Activated naive CD4-positive, alpha-beta T cell treated with anti-CD3 and anti-CD28 coated beads, Interleukin-2, amount 50 U/mL, for 72 hours (primary cell): Measurements from ENCODE around the gene PPARD. TPM values are rescaled to one million over a fixed set of nuclear protein-coding genes. Genes with fewer than 3 reads are reported as not detected.

Source experiments
- ATAC-seq, 2 donors: fragments of 150-1000 bp; cut with Tn5 transposase; 2 replicates each; pipeline ENCODE4 v1.10.0; 2021; ENCODE audit warnings: mild to moderate bottlenecking in 2 of 2, moderate library complexity in 2 of 2
- DNase-seq, 2 donors: peaks; one replicate each; pipeline ENCODE4 v3.0.0; 2021 to 2022; ENCODE audit warnings: low spot score in 2 of 2
- H3K27ac Mint-ChIP-seq, 2 donors: one replicate each; pipeline ENCODE4 v1.8.0; 2022; ENCODE audit warnings: mild to moderate bottlenecking in 2 of 2, mixed read lengths in 2 of 2
- H3K36me3 Mint-ChIP-seq, 2 donors: one replicate each; pipeline ENCODE4 v1.8.0; 2022; ENCODE audit warnings: mixed read lengths in 2 of 2
- H3K9me3 Mint-ChIP-seq, 2 donors: one replicate each; pipeline ENCODE4 v1.8.0; 2022; ENCODE audit warnings: mixed read lengths in 2 of 2
- total RNA-seq, 2 donors: library from RNA; stranded (reverse); gene quantifications; one replicate each; pipeline ENCODE4 v1.2.3, GENCODE V29; 2022

PPARD gene
- total RNA-seq, 2 donors from 2014 or later: 23.2 to 25.1 TPM

GRCh38 chr6:35449287-35449881 lies 107.0 kb downstream of the PPARD start:
- Mint-ChIP-seq H3K9me3 (no peaks in the 10 kb centered on the region), H3K27ac (no peak overlapping the region), H3K36me3 (peaks cover 3 to 6% of the 10 kb centered on the region in 2 donors)
- ATAC-seq: peak; percentile 60 to 65
- DNase-seq: no peak

GRCh38 chr6:35451354-35452182 lies 109.2 kb downstream of the PPARD start:
- Mint-ChIP-seq H3K36me3 (peaks cover 15 to 24% of the 10 kb centered on the region in 2 donors), H3K27ac (no peak overlapping the region)
- ATAC-seq: no peak

GRCh38 chr6:35452183-35453090 lies 110.1 kb downstream of the PPARD start, which contains the start of gene FANCE:
FANCE (plus strand) TSS chr6:35452338; CDS start chr6:35452546, 208 bp downstream.
- peak; percentile 87 to 91 for ATAC-seq
- Mint-ChIP-seq H3K27ac (no peak within 1 kb of the TSS), H3K36me3 (peaks cover 15 to 24% of the 10 kb centered on the region in 2 donors)

More at GRCh38 chr6:35451354-35452182, 109.2 kb downstream of the PPARD start:
- H3K9me3 Mint-ChIP-seq: no peaks in the 10 kb centered on the region
- no peak for DNase-seq

GRCh38 chr6:35453236-35453635 lies 110.9 kb downstream of the PPARD start:
- ATAC-seq (no peak), DNase-seq (no peak)
- peaks cover 15 to 24% of the 10 kb centered on the region in 2 donors for H3K36me3 Mint-ChIP-seq
- no peaks in the 10 kb centered on the region for H3K9me3 Mint-ChIP-seq
- H3K27ac Mint-ChIP-seq: no peak overlapping the region

More at GRCh38 chr6:35452183-35453090, 110.1 kb downstream of the PPARD start, which contains the start of gene FANCE:
- no peaks in the 10 kb centered on the region for H3K9me3 Mint-ChIP-seq
- DNase-seq: peak; percentile 95 to 98

GRCh38 chr6:35454391-35455110 lies 112.2 kb downstream of the PPARD start:
- no peak for ATAC-seq
- DNase-seq: no peak
- Mint-ChIP-seq H3K9me3 (no peaks in the 10 kb centered on the region), H3K36me3 (peaks cover 19 to 24% of the 10 kb centered on the region in 2 donors), H3K27ac (no peak overlapping the region)

- DNase-seq (no peak), ATAC-seq (no peak)
- no peak overlapping the region for H3K27ac Mint-ChIP-seq
- H3K36me3 Mint-ChIP-seq: peaks cover 27% of the 10 kb centered on the region in 2 donors
- no peaks in the 10 kb centered on the region for H3K9me3 Mint-ChIP-seq
Measured at GRCh38 chr6:35457907-35458306, 115.5 kb downstream of the PPARD start.

DNA sequence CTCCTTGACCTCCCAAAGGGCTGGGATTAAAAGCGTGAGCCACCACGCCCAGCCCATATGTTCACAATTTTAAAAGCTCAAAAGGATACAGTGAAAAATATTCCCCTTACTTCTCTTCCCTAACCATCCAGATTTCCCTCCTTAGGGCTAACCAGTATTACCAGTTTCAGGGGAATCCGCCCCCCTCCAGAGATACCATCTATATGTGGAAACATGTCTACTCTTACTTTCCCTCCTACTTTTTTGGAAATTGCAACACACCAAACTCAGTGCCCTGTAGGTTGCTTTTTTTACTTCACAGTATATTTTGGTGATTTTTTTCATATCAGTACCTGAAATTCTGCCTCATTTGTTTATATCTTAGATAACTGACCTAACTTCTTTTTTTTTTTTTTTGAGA lies 118.9 kb downstream of the PPARD start:
- DNase-seq (no peak), ATAC-seq (no peak)
- H3K9me3 Mint-ChIP-seq: no peaks in the 10 kb centered on the region
- H3K27ac Mint-ChIP-seq: no peak overlapping the region
- peaks cover 5 to 12% of the 10 kb centered on the region in 2 donors for H3K36me3 Mint-ChIP-seq

- Mint-ChIP-seq H3K27ac (no peak overlapping the region), H3K9me3 (no peaks in the 10 kb centered on the region), H3K36me3 (peaks cover 6 to 23% of the 10 kb centered on the region in 2 donors)
- ATAC-seq: no peak
- no peak for DNase-seq
Measured at GRCh38 chr6:35463292-35463691, 120.9 kb downstream of the PPARD start.

DNA sequence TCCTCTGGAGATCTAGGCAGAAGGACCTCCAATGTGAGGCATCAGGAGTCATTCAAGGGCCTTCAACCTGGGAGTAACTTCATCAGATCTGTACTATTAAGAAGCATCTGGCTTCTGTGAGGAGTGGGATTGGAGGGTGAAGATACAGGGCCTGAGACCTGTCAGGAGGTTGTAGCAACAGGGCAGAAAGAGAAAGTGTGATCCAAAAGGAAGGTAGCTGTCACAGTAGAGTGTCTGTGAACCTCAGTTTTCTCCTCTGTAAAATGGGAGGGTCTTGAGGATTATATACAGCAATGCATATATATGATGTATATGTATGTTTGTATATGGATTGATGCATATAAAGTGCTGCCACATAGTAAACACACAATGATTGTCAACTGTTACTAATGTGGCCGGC lies 123.3 kb downstream of the PPARD start:
- Mint-ChIP-seq H3K36me3 (peaks cover 25 to 34% of the 10 kb centered on the region in 2 donors), H3K9me3 (no peaks in the 10 kb centered on the region), H3K27ac (no peak overlapping the region)
- no peak for ATAC-seq
- no peak for DNase-seq

DNA sequence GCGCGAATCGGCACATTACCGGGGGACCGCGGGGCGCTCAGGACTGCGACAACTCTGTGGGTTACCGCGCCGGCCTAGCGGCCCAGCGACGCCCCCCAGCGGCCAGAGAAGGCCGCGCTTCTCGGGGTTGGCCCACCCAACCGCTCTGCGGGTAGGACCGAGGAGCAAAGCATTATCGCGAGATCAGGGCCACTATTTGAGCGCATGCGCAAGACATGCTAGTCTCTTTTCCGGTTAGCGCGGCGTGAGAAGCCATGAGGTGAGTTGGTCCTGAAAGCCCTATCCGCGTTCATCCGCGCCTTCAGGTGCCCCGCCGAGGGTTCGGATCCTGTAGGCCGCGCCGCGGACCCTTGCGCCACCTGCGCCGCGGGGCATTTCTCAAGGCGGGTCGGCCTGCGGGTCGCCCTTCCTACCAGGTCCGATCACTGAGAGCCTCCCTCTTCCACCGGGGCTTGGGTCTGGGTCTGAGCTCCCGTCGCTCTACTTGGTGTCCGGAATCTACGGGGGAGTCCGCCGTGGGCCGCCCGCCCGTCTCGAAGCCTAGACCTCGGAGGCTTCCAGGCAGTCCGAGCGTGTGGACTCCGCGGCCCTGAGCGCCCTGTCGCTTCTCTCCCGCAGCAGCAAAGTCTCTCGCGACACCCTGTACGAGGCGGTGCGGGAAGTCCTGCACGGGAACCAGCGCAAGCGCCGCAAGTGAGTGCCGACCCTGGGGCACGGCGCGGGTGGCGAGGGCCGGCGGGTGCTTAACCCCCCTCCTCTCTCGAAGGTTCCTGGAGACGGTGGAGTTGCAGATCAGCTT lies 126.0 kb downstream of the PPARD start, which contains the start of gene RPL10A:
TSS of gene RPL10A (plus strand) at position 221 of the 799 bp plus-strand sequence. CDS start at position 255, 34 bp downstream.
- no peaks in the 10 kb centered on the region for H3K9me3 Mint-ChIP-seq
- H3K27ac Mint-ChIP-seq: peak within 1 kb of the TSS; percentile 96 to 98
- DNase-seq (peak; percentile 94 to 97), ATAC-seq (peak; percentile 88 to 91)
- peaks cover 37 to 39% of the 10 kb centered on the region in 2 donors for H3K36me3 Mint-ChIP-seq

DNA sequence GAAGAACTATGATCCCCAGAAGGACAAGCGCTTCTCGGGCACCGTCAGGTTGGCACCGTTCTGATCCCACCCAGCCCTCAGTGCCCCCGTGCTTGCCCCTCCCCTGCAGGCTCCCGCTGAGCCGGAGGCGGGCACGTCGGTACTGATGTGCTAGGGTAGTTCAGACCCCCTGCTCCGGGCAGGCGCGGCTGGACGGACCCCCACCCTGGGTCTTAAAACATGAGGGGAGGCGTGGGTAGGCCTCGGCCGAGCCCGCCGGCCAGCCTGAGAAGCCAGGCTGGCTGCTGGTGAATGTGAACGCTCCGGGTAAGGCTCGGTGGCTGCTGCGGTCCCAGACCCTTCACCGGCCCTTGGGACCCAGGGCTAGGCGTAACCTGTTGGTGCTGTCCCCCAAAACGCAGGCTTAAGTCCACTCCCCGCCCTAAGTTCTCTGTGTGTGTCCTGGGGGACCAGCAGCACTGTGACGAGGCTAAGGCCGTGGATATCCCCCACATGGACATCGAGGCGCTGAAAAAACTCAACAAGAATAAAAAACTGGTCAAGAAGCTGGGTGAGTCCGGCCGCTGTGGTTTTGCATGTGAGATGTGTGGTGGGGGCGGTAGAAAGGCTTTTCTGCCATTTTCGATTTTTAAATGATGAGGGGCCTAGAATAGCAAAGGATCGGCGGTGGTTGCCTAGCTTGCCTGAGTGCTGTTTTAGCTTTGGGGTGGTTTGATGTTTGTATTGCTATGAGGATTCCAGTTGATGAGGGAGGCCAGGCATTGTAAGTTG lies 126.8 kb downstream of the PPARD start:
- Mint-ChIP-seq H3K27ac (peak overlapping the region; percentile 96 to 98), H3K36me3 (peaks cover 37 to 39% of the 10 kb centered on the region in 2 donors), H3K9me3 (no peaks in the 10 kb centered on the region)
- ATAC-seq: no peak
- no peak for DNase-seq

GRCh38 chr6:35469751-35470662 lies 127.6 kb downstream of the PPARD start:
- H3K9me3 Mint-ChIP-seq: no peaks in the 10 kb centered on the region
- ATAC-seq (no peak), DNase-seq (no peak)
- H3K36me3 Mint-ChIP-seq: peaks cover 37 to 39% of the 10 kb centered on the region in 2 donors
- peak overlapping the region; percentile 96 to 98 for H3K27ac Mint-ChIP-seq

- H3K27ac Mint-ChIP-seq: peak overlapping the region; percentile 96 to 98
- no peaks in the 10 kb centered on the region for H3K9me3 Mint-ChIP-seq
- DNase-seq (no peak), ATAC-seq (no peak)
- H3K36me3 Mint-ChIP-seq: peaks cover 37 to 39% of the 10 kb centered on the region in 2 donors
Measured at GRCh38 chr6:35470663-35471120, 128.3 kb downstream of the PPARD start.
